Endothelial cell (in vitro differentiated cells): Measurements from ENCODE around the gene NCOA3. TPM values are rescaled to one million over a fixed set of nuclear protein-coding genes. Genes with fewer than 3 reads are reported as not detected.
A peak's percentile ranks its signal among the peaks of the same experiment; 100 is the strongest.

Experiments used
- DNase-seq: peaks from one replicate; pipeline ENCODE4 v3.0.0; 2021; ENCODE audit warnings: low spot score
- H3K27ac Mint-ChIP-seq: one replicate; pipeline ENCODE4 v1.8.0; 2021; ENCODE audit warnings: mixed read lengths, inconsistent platforms; ENCODE audit not compliant: unreplicated experiment
- H3K27me3 Mint-ChIP-seq: one replicate; pipeline ENCODE4 v1.8.0; 2021; ENCODE audit warnings: mild to moderate bottlenecking, moderate library complexity, mixed read lengths, inconsistent platforms; ENCODE audit not compliant: unreplicated experiment
- H3K36me3 Mint-ChIP-seq: one replicate; pipeline ENCODE4 v1.8.0; 2021; ENCODE audit warnings: mild to moderate bottlenecking, low read depth, mixed read lengths, inconsistent platforms; ENCODE audit not compliant: unreplicated experiment
- H3K4me1 Mint-ChIP-seq: one replicate; pipeline ENCODE4 v1.8.0; 2021; ENCODE audit warnings: mild to moderate bottlenecking, mixed read lengths, inconsistent platforms; ENCODE audit not compliant: unreplicated experiment
- H3K4me3 Mint-ChIP-seq: one replicate; pipeline ENCODE4 v1.8.0; 2021; ENCODE audit warnings: mild to moderate bottlenecking, mixed read lengths, inconsistent platforms; ENCODE audit not compliant: unreplicated experiment
- H3K9me3 Mint-ChIP-seq: one replicate; pipeline ENCODE4 v1.8.0; 2021; ENCODE audit warnings: mixed read lengths, inconsistent platforms; ENCODE audit not compliant: unreplicated experiment
- long read RNA-seq: library from polyadenylated mRNA; unstranded; transcript quantifications from one replicate; pipeline ENCODE4 v2.0.0, GENCODE V29; 2020; ENCODE audit not compliant: unreplicated experiment
- total RNA-seq: library from RNA; stranded (reverse); fragmentation: NEBNext Ultra II Directional; extraction: Animal tissue kit (Norgen Biotek cat#: 25700); gene quantifications from one replicate; pipeline ENCODE4 v1.2.1, GENCODE V29; 2021; ENCODE audit not compliant: unreplicated experiment
- TF ChIP-seq, protein P1 (sequence below): fragments of 200-600 bp; sonication (generic); IDR thresholded peaks from one replicate; pipeline ENCODE4 v1.5.0; 2021; ENCODE audit warnings: antibody characterized with exemption; ENCODE audit not compliant: unreplicated experiment

NCOA3 gene
- 54.8 TPM for total RNA-seq
- long read RNA-seq, partial matches to known transcripts: 3 of 5 reads
- long read RNA-seq, other reads (novel, unspliced or antisense): 2 of 5 reads

DNA sequence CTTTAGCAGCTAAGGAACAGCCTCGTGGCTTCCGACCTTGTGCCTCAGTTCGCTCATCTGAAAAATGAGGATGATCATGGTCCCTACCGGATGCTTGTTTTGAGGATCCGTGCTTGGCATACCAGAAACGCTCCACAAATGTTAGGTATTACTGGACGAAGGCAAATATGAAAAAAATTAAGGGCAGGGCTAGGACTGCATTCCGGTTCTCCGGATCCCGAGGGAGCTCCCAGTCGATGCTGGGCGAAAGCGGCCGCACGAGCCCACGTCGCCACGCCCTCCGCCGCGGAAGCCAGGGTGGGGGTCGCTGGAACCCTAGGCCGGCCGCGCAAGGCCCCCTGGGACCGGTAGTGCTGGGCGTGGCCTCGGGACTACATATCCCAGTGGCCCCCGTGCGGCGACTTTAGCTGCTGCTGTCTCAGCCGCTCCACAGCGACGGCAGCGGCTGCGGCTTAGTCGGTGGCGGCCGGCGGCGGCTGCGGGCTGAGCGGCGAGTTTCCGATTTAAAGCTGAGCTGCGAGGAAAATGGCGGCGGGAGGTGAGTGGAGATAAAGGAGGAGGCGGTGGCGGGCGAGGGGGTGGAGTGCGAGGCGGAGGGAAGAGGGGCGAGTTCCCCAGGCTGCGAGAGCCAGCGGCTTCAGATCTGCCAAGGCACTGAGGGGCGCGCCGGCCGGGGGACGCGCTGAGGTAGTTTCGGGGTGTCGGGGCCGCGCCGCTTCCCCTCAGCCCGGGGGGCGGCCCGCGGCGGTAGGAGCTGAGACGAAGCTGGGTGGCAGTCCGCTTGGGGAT, at the start of gene NCOA3:
Gene NCOA3 (plus strand): TSS at position 406 of the 789 bp plus-strand sequence. CDS start 120,361 bp downstream, outside the sequence.
- TF ChIP-seq, protein P1, sequence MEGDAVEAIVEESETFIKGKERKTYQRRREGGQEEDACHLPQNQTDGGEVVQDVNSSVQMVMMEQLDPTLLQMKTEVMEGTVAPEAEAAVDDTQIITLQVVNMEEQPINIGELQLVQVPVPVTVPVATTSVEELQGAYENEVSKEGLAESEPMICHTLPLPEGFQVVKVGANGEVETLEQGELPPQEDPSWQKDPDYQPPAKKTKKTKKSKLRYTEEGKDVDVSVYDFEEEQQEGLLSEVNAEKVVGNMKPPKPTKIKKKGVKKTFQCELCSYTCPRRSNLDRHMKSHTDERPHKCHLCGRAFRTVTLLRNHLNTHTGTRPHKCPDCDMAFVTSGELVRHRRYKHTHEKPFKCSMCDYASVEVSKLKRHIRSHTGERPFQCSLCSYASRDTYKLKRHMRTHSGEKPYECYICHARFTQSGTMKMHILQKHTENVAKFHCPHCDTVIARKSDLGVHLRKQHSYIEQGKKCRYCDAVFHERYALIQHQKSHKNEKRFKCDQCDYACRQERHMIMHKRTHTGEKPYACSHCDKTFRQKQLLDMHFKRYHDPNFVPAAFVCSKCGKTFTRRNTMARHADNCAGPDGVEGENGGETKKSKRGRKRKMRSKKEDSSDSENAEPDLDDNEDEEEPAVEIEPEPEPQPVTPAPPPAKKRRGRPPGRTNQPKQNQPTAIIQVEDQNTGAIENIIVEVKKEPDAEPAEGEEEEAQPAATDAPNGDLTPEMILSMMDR: peak; percentile 50
- peaks cover 5% of the 10 kb centered on the region for H3K36me3 Mint-ChIP-seq
- peak; percentile 95 for DNase-seq
- peaks cover 18% of the 10 kb centered on the region for H3K4me1 Mint-ChIP-seq
- peak within 1 kb of the TSS; percentile 99 for H3K4me3 Mint-ChIP-seq
- peaks cover 3% of the 10 kb centered on the region for H3K27me3 Mint-ChIP-seq
- peak within 1 kb of the TSS; percentile 88 for H3K27ac Mint-ChIP-seq
- no peaks in the 10 kb centered on the region for H3K9me3 Mint-ChIP-seq

DNA sequence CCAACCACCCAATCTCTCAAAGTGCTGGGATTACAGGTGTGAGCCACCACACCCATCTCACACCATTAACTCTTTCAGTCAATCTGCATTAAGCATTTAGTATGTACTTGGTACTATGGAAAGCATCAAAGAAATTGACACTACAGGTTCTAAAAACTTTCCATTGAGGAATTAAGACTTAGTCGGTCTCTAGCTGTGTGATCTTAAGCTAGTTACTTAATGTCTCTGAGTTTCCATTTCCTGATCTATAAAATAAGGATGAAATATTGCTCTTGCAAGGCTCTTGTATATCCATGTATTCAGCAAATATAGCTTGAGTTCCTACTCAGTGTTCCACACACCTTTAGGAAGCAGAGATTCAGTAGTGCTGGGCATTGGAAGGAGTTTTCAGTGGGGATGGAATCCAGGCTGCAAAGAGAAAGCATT, 48.9 kb upstream of the NCOA3 start:
- Mint-ChIP-seq H3K27ac (no peak overlapping the region), H3K4me3 (no peak overlapping the region)
- TF ChIP-seq, protein P1: no peak

DNA sequence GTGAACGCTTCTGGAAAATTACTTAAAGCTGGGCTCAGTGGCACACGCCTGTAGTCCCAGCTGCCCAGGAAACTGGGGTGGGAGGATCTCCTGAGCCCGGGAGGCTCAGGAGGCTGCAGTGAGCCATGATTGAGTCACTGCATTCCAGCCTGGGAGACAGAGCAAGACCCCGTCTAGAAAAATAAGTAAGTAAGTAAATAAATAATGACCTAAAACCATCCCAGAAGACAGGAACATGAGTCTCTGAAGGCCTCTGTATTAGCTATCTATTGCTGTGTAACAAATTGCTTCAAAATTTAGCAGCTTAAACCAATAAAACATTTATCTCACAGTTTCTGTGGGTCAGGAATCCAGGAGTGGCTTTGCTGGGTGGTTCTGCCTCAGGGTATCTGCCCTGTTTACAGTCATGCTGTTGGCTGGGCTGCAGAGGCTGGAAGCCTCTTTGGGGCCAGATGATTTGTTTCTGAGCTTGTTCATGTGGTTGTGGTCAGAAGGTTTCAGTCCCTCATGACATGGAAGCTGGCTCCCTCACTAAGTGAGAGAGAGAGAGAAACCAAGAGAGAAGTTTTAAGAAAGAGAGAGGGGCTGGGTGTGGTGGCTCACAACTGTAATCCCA, 48.4 kb upstream of the NCOA3 start:
- Mint-ChIP-seq H3K9me3 (no peaks in the 10 kb centered on the region), H3K27ac (no peak overlapping the region), H3K4me3 (no peak overlapping the region)

More for the DNA sequence above, 48.9 kb upstream of the NCOA3 start:
- no peaks in the 10 kb centered on the region for H3K36me3 Mint-ChIP-seq
- H3K9me3 Mint-ChIP-seq: no peaks in the 10 kb centered on the region
- no peaks in the 10 kb centered on the region for H3K4me1 Mint-ChIP-seq
- no peaks in the 10 kb centered on the region for H3K27me3 Mint-ChIP-seq
- no peak for DNase-seq

DNA sequence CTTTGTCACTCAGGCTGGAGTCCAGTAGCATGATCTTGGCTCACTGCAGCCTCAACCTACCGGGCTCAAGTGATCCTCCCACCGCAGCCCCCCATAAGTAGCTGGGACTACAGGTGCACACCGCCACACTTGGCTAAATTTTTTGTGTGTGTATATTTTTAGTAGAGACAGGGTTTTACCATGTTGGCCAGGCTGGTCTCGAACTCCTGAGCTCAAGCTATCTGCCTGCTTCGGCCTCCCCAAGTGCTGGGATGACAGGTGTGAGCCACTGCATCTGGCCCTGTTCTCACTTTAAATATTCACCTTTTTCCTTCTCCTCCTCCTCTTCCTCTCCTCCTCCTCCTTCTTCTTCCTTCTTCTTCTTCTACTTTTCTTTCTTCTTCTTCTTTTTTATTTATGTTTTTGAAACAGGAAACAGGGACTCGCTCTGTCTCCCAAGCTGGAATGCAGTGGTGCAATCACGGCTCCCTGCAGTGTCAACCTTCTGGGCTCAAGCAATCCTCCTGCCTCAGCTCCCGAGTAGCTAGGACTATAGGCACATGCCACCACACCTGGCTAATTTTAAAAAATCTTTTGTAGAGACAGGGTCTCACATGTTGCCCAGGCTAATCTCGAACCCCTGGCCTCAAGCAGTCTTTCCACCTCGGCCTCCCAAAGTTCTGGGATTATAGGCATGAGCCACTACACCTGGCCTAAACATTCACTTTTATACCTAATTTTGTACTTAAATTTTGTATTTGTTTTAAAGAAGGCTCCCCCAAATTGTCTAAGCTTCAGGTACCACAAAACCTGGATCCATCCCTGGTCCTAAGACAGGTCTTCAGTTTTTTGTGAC, 47.2 kb upstream of the NCOA3 start:
- no peaks in the 10 kb centered on the region for H3K4me1 Mint-ChIP-seq
- TF ChIP-seq, protein P1: no peak
- H3K4me3 Mint-ChIP-seq: no peak overlapping the region
- no peak for DNase-seq
- H3K36me3 Mint-ChIP-seq: no peaks in the 10 kb centered on the region
- no peaks in the 10 kb centered on the region for H3K9me3 Mint-ChIP-seq
- peak overlapping the region; percentile 52 for H3K27ac Mint-ChIP-seq
- no peaks in the 10 kb centered on the region for H3K27me3 Mint-ChIP-seq

More for the DNA sequence above, 48.4 kb upstream of the NCOA3 start:
- TF ChIP-seq, protein P1: no peak
- Mint-ChIP-seq H3K27me3 (no peaks in the 10 kb centered on the region), H3K4me1 (no peaks in the 10 kb centered on the region), H3K36me3 (no peaks in the 10 kb centered on the region)
- DNase-seq: no peak
